ENCODE measurements around the gene SERPING1.
A peak's percentile ranks its signal among the peaks of the same experiment; 100 is the strongest.

SERPING1 gene

DNA sequence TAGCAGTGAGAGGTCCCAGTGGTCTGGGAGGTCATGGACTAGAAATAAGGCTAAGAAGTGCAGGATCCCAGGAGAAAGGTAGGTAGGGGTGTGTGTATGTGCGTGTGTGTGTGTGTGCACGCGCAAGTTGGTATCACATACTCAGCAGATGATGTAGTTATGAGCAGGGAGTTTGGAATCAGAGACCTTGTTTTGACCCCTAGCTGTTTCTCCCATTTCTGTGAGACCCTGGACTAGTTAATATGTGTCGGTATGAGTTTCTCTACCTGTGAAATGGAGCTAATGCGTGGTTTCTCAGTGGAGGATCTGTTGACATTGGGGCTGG is 1.3 kb downstream of the SERPING1 start:
- DNase-seq: no peak

DNA sequence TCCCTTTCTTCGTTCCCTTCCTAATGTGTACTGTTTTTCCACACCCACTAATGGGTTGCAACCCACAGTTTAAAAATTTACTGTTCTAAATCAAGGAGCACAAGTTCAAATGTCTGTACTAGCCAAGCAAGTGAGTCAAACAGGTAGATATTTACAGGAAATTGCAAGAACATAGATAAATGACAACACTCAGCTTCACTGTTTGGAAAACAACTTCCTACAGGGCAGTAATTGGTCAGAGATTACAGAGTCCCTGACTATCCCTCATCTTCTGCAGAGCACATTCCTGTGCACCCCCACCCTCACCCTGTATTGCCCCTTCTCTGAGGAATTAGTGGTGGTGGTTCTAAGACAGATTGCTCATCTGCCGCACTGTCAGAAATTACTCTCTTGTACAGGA is 1.9 kb downstream of the SERPING1 start:
- no peak for DNase-seq

DNA sequence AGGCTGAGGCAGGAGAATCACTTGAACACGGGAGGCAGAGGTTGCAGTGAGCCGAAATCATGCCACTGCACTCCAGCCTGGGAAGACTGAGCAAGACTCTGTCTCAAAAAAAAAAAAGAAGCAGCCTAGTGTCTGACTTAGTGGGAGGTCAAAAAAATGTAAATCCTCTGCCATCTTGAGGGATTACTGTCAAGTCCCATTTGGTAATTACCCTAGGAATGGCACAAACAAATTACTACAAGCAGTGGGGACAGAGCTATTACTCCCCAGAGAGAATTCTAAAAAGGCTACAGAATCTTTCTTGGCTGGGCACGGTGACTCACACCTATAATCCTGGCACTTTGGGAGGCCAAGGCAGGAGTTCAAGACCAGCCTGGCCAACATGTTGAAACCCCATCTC is 3.8 kb downstream of the SERPING1 start:
- no peak for DNase-seq

- DNase-seq: no peak
Measured at GRCh38 chr11:57604296-57605027, 7.0 kb downstream of the SERPING1 start.

DNA sequence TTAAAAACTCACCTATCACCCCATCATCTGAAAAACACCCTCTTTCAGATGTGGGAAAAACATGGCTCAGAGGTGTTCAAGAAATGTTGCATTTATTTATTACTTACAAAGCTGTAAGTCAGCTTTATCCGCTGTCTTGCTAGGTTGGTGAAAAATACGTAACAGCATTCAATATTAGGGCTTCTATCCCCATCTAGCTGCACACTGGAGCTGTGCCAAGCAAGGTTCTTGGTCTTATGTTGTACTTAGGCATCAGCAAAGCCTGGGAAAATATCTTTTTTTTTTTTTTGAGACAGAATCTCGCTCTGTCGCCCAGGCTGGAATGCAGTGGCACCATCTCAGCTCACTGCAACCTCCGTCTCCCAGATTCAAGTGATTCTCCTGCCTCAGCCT is 7.5 kb downstream of the SERPING1 start:
- no peak for DNase-seq

DNA sequence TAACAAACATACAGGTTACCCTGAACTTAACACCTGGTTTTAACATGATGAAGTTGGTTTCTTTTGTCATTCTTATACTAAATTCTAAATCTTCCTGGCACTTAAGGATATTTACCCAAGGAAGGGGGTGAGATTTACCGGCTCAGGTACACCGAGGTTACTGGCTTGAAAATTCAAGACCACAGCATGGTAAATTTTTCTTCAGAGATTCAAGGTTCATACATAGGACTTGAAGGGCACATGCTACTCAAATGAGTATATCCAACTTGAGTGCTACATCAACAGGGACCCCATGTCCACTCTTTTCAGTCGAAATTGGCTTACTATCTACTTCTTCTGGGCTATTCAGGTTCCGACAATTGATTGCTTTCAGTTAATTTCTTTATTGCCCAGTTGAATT is 12.7 kb downstream of the SERPING1 start:
- DNase-seq: no peak

- no peak for DNase-seq
Measured at GRCh38 chr11:57614234-57614772, 16.8 kb downstream of the SERPING1 start.

DNA sequence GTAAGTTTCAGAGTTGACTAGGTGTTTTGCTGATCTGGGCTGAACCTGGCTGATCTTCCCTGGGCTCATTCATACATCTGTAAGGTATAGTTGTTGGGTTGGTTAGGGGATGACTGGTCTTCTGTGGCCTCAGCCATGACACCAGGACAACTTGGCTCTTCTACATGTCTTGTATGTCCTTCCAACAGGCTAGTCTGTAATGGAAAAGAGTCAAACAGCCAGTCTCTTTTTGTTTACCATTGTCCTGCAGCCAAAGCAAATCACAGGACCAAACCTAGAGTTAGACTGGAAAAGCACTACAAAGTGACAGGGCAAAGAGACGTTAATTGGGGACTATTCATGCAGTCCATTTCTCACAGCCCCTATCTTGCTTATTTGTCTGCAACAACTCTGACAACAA is 17.8 kb downstream of the SERPING1 start:
- no peak for DNase-seq

DNA sequence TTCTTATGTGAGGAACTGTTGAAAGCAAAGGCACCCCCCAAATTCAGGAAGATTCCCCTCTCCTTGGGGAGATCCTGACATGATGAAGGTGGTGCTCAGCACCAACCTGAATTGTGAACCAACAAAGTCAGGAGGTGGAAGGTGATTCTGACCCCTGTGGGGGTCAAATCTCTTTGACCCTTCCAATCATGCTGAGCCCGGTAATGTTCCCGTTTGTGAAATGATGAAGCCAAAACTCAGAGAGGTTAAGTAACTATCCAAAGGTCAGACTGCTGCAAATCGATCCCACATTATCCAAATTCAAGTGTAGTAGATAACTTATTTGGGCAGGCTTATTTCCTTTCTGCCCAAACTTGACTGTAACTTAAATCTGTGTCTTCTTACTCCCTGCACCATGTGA is 19.1 kb downstream of the SERPING1 start:
- DNase-seq: no peak

DNA sequence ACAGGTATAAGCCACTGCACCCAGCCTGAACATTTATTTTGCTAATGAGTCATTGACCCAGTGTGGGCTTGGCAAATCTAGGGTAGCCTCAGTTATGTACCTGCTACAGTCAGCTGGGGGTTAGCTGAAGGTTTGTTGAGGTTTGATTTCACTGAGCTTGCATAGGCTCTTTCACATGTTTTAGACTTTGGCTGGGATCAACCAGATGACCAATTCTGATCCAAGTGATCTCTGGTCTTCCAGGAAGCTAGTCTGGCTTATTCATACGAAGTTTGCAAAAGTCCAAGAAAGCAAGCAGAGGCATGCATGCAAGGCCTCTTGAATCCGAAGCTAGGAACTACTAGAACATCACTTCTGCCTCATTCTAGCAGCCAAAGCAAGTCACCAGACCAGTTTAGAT is 21.0 kb downstream of the SERPING1 start:
- DNase-seq: no peak

GRCh38 chr11:57619331-57619730 is 21.8 kb downstream of the SERPING1 start:
- DNase-seq: no peak

GRCh38 chr11:57620467-57620866 is 23.0 kb downstream of the SERPING1 start:
- DNase-seq: no peak

DNA sequence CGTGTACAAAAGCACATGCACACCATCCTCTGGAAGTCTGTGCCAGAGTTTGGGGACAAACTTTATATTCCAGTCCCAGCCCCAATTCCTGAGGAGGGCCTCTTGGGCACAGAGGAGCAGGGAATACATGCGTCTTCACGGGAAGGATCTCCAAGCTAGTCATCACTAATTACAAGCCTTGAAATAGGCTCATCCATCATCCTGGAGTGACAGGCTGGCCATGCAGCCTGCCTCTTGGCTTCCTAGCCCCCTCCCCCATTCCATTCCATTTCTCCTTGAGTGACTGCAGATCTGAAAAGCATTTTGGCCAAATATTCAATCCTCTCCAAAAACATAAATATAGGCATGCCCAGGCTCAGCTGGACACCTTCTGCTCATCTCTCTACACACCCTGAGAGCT is 24.8 kb downstream of the SERPING1 start:
- no peak for DNase-seq

DNA sequence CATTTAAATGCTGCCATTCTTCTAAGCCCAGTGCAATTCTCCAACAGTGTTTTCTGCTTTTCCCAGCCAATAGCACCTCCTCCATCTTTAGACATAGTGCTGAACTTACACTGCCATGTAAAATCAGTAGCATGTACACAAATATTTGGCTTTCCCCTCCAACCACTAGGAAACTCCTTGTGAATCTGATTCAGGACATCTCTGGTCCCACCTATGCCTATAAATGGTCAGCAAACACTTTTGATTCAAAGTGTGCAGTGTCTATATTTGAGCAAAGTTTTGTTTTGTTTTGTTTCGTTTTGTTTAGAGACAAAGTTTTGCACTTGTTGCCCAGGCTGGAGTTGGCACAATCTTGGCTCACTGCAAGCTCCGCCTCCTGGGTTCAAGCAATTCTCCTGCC is 27.4 kb downstream of the SERPING1 start:
- no peak for DNase-seq

GRCh38 chr11:57626895-57627294 is 29.4 kb downstream of the SERPING1 start:
- no peak for DNase-seq

DNA sequence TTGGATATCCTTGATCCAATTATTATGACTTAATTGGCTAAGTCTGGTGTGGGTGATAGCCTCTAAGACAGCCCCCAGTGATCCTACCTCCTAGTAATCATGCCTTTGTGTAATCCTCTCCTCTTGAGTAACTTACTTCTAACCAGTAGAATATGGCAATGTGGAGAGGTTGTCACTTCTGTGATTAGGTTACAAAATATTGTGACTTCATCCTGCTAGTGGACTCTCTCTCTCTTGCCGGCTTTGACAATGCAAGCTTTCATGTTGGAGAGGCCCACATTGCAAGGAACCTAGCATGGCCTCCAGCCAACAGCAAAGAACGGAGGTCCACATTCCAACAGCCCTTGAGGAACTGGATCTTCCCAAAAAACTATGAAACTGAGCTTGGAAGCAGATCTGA is 32.7 kb downstream of the SERPING1 start:
- DNase-seq: no peak

- DNase-seq: no peak
Measured at GRCh38 chr11:57632116-57632515, 34.6 kb downstream of the SERPING1 start.

DNA sequence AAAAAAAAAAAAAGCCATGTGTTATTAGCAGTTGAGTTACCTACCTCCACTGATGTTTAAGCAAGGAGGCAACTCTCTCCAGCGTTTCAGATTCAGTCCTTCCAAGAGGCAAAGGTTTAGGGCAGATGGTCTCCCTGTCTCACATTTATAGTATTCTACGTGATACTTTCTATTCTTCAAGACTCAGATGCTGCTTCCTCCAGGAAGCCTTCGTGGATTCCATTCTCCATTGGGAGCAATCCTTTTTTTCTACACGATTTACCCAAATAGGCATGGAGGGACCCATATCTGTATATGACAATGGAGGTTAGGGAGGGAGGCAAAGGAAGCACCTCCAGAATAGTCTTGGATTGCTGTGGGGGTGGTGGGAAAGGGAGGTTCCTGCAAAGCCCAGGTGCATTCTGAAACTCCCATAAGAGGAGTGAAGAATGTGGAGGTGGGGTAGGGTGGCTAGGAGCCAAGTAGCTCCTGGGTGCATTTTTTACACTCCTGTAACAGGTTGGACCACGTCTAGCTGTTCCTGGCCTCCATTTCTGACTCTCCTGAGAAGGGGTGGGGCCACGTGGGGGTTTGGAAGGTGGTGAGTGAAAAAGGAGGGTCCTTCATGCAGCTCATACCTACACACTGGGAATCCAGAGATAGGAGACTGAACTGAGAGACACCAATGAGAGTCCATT is 36.0 kb downstream of the SERPING1 start:
- DNase-seq: no peak

DNA sequence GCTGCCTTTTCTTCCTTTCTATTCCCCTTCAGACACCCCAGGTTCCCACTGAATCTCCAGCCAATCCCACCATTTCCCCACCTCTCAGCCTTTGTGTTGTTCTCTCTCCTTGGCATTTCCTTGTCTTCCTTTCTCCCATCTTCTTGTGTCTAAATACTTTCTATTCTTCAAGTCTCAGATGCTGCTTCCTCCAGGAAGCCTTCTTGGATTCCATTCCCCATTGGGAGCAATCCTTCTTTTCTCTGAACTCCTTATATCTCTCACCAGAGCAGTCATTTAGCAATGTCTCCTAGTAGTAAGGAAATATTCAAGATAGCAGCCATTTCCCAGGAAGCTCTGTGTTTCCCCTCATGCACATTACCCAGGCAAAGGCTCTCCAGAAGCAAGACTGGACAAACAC is 36.8 kb downstream of the SERPING1 start:
- DNase-seq: no peak

- no peak for DNase-seq
Measured at GRCh38 chr11:57635246-57635645, 37.8 kb downstream of the SERPING1 start.

- no peak for DNase-seq
Measured at GRCh38 chr11:57637626-57638004, 40.1 kb downstream of the SERPING1 start.

DNA sequence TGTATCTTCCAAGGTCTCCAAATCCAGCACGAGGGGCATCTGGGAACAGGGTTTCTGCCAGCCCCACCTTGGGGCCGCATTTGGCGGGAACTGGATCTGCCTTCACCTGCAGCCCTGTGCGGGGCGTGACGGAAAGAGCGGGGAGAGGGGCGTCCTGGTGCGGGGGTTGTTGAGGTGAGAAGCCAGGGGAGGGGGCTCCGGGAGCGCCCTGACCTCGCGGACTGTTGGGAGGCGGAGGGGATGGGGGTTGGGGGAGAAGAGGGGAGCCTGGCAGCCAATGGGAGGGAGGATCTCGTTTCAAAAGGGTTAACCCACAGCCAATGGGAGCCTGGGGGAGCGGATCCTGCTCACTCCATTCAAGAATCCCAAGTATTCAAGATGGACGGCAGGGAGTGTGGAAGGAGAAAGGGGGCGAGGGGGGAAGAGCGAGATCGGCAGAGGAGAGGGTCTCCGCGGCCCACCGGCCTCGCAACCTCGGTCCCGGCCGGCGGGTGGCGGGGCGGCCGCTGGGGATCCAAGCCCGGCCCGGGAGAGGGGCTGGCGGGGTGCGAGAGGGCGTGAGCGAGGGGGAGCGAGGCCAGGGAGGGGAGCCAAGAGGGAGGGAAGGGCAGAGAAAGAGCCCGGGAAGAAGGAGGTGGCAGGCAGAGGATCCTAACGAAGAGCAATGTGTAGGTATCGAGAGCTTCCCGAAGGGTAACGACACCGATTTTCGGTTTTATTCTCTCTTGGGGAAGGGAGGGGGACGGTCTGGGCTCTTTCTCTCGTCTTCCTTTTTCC is 40.7 kb downstream of the SERPING1 start:
- DNase-seq: peak; percentile 57

GRCh38 chr11:57638811-57639320 is 41.4 kb downstream of the SERPING1 start:
- DNase-seq: no peak
